Measurements from ENCODE around the gene TNIK. TPM values are rescaled to one million over a fixed set of nuclear protein-coding genes. Genes with fewer than 3 reads are reported as not detected.

TNIK gene
- total RNA-seq, 1 donor from 2014 or later, result 35.3 TPM

DNA sequence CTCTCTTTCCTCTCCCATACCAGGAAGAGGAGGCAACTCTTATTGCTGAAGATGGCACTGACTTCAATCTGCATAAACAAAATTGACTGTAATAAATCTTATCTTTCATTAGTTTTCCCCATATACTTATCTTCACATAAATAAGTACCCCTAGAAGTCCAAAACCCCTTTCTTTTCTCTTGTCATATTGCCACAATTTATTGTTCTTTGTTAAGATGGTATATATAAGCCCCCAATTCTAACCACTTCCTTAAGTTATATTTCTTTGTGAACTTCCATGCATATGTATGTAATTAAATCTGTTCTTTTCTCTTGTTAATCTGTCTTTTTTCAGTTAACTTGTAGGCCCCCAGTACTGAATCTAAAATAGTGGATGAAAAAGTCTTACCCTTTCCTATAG lies 68.8 kb downstream of the TNIK start:
- intact Hi-C loops (cut with DNase I), result no loop called here
- TF ChIP-seq, protein P1, sequence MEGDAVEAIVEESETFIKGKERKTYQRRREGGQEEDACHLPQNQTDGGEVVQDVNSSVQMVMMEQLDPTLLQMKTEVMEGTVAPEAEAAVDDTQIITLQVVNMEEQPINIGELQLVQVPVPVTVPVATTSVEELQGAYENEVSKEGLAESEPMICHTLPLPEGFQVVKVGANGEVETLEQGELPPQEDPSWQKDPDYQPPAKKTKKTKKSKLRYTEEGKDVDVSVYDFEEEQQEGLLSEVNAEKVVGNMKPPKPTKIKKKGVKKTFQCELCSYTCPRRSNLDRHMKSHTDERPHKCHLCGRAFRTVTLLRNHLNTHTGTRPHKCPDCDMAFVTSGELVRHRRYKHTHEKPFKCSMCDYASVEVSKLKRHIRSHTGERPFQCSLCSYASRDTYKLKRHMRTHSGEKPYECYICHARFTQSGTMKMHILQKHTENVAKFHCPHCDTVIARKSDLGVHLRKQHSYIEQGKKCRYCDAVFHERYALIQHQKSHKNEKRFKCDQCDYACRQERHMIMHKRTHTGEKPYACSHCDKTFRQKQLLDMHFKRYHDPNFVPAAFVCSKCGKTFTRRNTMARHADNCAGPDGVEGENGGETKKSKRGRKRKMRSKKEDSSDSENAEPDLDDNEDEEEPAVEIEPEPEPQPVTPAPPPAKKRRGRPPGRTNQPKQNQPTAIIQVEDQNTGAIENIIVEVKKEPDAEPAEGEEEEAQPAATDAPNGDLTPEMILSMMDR (IDR thresholded peaks at IDR 0.05), result no peak
- Histone ChIP-seq H3K9me3 (no peaks in the 10 kb centered on the region), H3K36me3 (no peaks in the 10 kb centered on the region), H3K4me1 (no peaks in the 10 kb centered on the region), H3K27me3 (no peaks in the 10 kb centered on the region), H3K27ac (no peak overlapping the region), H3K4me3 (no peak overlapping the region)
- DNase-seq (no peak), ATAC-seq (no peak)

DNA sequence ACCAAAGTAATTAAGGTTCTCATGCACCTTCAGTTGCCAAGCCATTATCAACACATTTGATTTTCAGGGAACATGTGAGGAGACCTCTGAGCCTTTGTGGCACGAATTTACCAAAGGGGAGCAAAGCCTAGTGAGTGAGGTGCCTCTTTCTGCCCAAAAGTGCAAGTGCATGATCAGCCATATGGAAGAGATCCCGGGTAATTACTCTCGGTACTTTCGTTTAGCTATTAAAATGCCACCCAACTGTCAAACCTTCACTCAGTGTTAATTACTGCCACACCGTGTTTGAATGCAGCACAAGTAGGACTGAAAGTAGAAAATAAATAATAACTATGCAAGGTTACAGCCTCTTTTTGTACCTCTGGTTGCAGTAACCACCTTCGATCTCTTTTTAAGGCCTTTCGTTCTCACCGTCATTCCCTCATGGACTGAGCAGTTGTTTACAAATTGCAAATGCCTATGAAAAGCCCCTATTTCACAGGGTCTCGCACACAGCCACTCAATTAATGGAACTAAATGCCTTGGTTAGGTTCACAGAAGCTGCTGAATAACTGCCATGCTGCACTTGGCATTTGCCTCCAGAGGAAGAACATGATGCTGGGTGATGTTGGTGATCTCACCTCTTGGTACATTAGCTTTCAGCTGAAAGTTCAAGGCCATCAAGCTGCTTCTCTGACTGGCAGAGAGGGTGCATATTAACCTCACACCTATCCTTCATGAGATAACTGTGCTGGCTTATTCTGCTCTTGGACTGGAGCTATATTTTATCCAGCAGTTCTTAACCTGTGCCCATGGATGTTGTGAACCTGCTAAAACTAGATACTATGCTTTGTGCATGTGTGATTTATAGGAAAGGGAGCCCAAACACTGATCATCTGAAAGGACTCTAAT lies 69.9 kb downstream of the TNIK start:
- no peaks in the 10 kb centered on the region for H3K27me3 ChIP-seq
- DNase-seq, result no peak
- no peaks in the 10 kb centered on the region for H3K4me1 ChIP-seq
- no peak overlapping the region for H3K4me3 ChIP-seq
- H3K27ac ChIP-seq, result no peak overlapping the region
- intact Hi-C loops (cut with DNase I), result no loop called here
- TF ChIP-seq, protein P1 (IDR thresholded peaks at IDR 0.05), result no peak
- no peak for ATAC-seq
- H3K36me3 ChIP-seq, result no peaks in the 10 kb centered on the region
- no peaks in the 10 kb centered on the region for H3K9me3 ChIP-seq

DNA sequence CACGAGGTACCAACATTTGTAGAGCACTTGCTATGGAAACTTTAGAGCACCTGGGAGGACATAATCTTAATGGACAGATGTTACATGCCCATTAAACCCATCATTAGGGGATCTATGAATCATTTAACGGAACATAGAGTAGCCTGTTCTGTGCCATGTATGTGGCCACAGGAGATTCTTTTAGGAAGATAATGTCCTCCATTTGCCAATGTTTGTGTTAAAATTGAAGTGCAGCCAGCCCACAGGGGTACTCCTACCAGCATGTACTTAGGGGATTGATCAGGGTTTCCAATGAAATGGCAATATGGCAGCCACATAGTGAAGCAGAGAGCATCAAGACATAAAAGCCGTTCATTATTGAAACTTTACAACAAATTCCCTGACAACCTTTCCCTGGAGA lies 70.7 kb downstream of the TNIK start:
- Histone ChIP-seq H3K36me3 (no peaks in the 10 kb centered on the region), H3K4me3 (no peak overlapping the region), H3K27me3 (no peaks in the 10 kb centered on the region), H3K9me3 (no peaks in the 10 kb centered on the region), H3K27ac (no peak overlapping the region), H3K4me1 (no peaks in the 10 kb centered on the region)
- TF ChIP-seq, protein P1 (IDR thresholded peaks at IDR 0.05), result no peak
- intact Hi-C loops (cut with DNase I), result no loop called here
- ATAC-seq, result no peak
- DNase-seq, result no peak

DNA sequence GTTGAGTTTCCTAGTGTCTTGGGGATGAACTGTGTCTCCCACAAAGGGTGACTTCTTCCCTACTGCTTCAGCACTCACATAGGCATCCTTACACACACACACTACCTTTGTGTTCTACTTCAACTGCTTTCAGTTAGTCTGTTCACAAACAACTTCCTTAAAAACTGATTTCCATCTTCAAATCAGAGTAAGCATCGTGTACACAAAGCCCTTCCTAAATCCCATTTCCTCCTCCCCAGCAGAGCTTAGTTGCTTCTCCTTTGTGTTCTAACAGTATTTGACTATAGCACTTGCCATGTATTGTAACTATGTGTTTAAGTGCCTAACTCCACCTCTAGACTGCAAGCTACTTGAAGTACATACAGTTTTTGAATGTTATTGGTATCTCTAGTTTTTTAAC lies 71.7 kb downstream of the TNIK start:
- no peaks in the 10 kb centered on the region for H3K36me3 ChIP-seq
- no peaks in the 10 kb centered on the region for H3K9me3 ChIP-seq
- TF ChIP-seq, protein P1 (IDR thresholded peaks at IDR 0.05), result no peak
- DNase-seq, result no peak
- intact Hi-C loops (cut with DNase I), result no loop called here
- ATAC-seq, result peak; percentile 34
- H3K27me3 ChIP-seq, result no peaks in the 10 kb centered on the region
- no peak overlapping the region for H3K4me3 ChIP-seq
- H3K4me1 ChIP-seq, result peaks cover 4% of the 10 kb centered on the region
- no peak overlapping the region for H3K27ac ChIP-seq

DNA sequence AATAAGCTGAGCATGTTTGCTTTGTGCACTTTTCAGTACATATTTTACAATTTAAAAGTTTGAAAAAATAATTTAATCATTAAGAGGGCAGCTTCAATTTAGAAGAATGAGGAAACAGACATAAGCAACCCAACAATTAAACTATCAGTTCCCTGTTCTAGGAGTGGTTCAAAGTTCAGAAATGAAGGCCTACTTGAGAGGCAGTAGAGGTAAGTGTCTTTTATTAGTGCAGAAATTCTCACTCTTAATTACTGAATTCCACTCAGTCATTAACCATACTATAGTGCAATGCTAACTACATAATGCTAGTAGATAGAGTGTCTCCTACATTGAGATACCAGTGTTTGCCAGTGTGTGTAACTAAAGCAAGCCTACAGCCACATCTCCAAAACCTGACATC lies 73.1 kb downstream of the TNIK start:
- no peak for ATAC-seq
- Histone ChIP-seq H3K27me3 (no peaks in the 10 kb centered on the region), H3K27ac (no peak overlapping the region), H3K4me1 (peaks cover 9% of the 10 kb centered on the region), H3K9me3 (no peaks in the 10 kb centered on the region), H3K36me3 (no peaks in the 10 kb centered on the region), H3K4me3 (no peak overlapping the region)
- TF ChIP-seq, protein P1 (IDR thresholded peaks at IDR 0.05), result no peak
- intact Hi-C loops (cut with DNase I), result no loop called here
- DNase-seq, result no peak

Data from upper lobe of right lung (tissue), 1 donor.